Mesenchymal stem cell (in vitro differentiated cells and primary cell): ENCODE data around the gene PSME1.

Experiments used
- DNase-seq: peaks from one replicate; pipeline ENCODE4 v3.0.0-alpha.2; 2013
- H2AFZ ChIP-seq: one replicate; pipeline ENCODE4 v1.6.1; 2013; ENCODE audit warnings: low read depth, mild to moderate bottlenecking, control low read depth, inconsistent platforms, low read length, moderate library complexity
- H2AK5ac ChIP-seq: 2 replicates; pipeline ENCODE4 v1.6.1; 2013; ENCODE audit warnings: low read length, moderate library complexity, mild to moderate bottlenecking, inconsistent platforms; ENCODE audit not compliant: severe bottlenecking
- H2BK120ac ChIP-seq: one replicate; pipeline ENCODE4 v1.6.1; 2013; ENCODE audit warnings: low read depth, mild to moderate bottlenecking, inconsistent platforms, low read length, moderate library complexity
- H2BK12ac ChIP-seq, 2 experiments: one replicate each; pipeline ENCODE4 v1.6.1; 2013; ENCODE audit warnings: inconsistent platforms in 2 of 2, low read length in 2 of 2, mild to moderate bottlenecking in 2 of 2, moderate library complexity in 2 of 2, control low read depth in 1 of 2
- H2BK15ac ChIP-seq: one replicate; pipeline ENCODE4 v1.6.1; 2013; ENCODE audit warnings: mild to moderate bottlenecking, low read depth, inconsistent platforms; ENCODE audit not compliant: poor library complexity, severe bottlenecking
- H2BK5ac ChIP-seq: 2 replicates; pipeline ENCODE4 v1.6.1; 2013; ENCODE audit warnings: low read depth, mild to moderate bottlenecking, low read length, control low read depth, inconsistent platforms; ENCODE audit not compliant: poor library complexity, severe bottlenecking
- H3K14ac ChIP-seq, 2 experiments: one replicate each; pipeline ENCODE4 v1.6.1; 2013; ENCODE audit warnings: inconsistent platforms in 2 of 2, low read length in 2 of 2, control low read depth in 1 of 2, mild to moderate bottlenecking in 1 of 2, moderate library complexity in 1 of 2
- H3K18ac ChIP-seq, 2 experiments: one replicate each; pipeline ENCODE4 v1.6.1; 2013; ENCODE audit warnings: inconsistent platforms in 2 of 2, low read length in 2 of 2, control low read depth in 1 of 2, low read depth in 1 of 2, mild to moderate bottlenecking in 1 of 2
- H3K23ac ChIP-seq, 2 experiments: one replicate each; pipeline ENCODE4 v1.6.1; 2013; ENCODE audit warnings: inconsistent platforms in 2 of 2, low read length in 2 of 2, mild to moderate bottlenecking in 2 of 2, moderate library complexity in 2 of 2, control low read depth in 1 of 2
- H3K27ac ChIP-seq: 2 replicates; pipeline ENCODE4 v1.5.1; 2013; ENCODE audit warnings: mild to moderate bottlenecking, moderate library complexity, low read length, control low read depth, inconsistent platforms; ENCODE audit not compliant: poor library complexity, severe bottlenecking
- H3K27me3 ChIP-seq, 2 experiments: 2 replicates each; pipeline versions ENCODE4 v1.6.1 to v1.7.0; 2013; ENCODE audit warnings: low read length in 2 of 2, mild to moderate bottlenecking in 2 of 2, moderate library complexity in 2 of 2, control low read depth in 1 of 2, inconsistent platforms in 1 of 2; ENCODE audit not compliant: control insufficient read depth in 1 of 2, insufficient read depth in 1 of 2
- H3K36me3 ChIP-seq, 2 experiments: 2 replicates each; pipeline versions ENCODE4 v1.6.1 to v1.7.0; 2013; ENCODE audit warnings: low read length in 2 of 2, control low read depth in 1 of 2, inconsistent platforms in 1 of 2, low read depth in 1 of 2, mild to moderate bottlenecking in 1 of 2; ENCODE audit not compliant: insufficient read depth in 2 of 2, control insufficient read depth in 1 of 2
- H3K4ac ChIP-seq, 2 experiments: one replicate each; pipeline ENCODE4 v1.6.1; 2013; ENCODE audit warnings: inconsistent platforms in 2 of 2, low read length in 2 of 2, mild to moderate bottlenecking in 2 of 2, moderate library complexity in 2 of 2, control low read depth in 1 of 2, low read depth in 1 of 2
- H3K4me1 ChIP-seq: 2 replicates; pipeline ENCODE4 v1.6.1; 2013; ENCODE audit warnings: low read depth, low read length, control low read depth; ENCODE audit not compliant: control insufficient read depth, insufficient read depth
- H3K4me2 ChIP-seq: 2 replicates; pipeline ENCODE4 v1.6.1; 2013; ENCODE audit warnings: low read length, mild to moderate bottlenecking, inconsistent platforms; ENCODE audit not compliant: poor library complexity, severe bottlenecking
- H3K4me3 ChIP-seq, 2 experiments: 2 replicates each; pipeline versions ENCODE4 v1.5.1 to v1.7.0; 2013; ENCODE audit warnings: low read length in 2 of 2, mild to moderate bottlenecking in 2 of 2, control low read depth in 1 of 2, low read depth in 1 of 2; ENCODE audit not compliant: insufficient read depth in 1 of 2
- H3K79me1 ChIP-seq: replicated peaks from 2 replicates; pipeline ENCODE4 v1.6.1; 2013; ENCODE audit warnings: mild to moderate bottlenecking, control low read depth, low read length, inconsistent platforms; ENCODE audit not compliant: poor library complexity, severe bottlenecking
- H3K9ac ChIP-seq: 2 replicates; pipeline ENCODE4 v1.7.0; 2013; ENCODE audit warnings: mild to moderate bottlenecking, low read length, moderate library complexity
- H3K9me3 ChIP-seq: 2 replicates; pipeline ENCODE4 v1.7.0; 2013; ENCODE audit warnings: mild to moderate bottlenecking, low read length; ENCODE audit not compliant: control insufficient read depth
- H4K8ac ChIP-seq: one replicate; pipeline ENCODE4 v1.6.1; 2013; ENCODE audit warnings: inconsistent platforms, mild to moderate bottlenecking, low read length, moderate library complexity
- H4K91ac ChIP-seq: one replicate; pipeline ENCODE4 v1.6.1; 2013; ENCODE audit warnings: mild to moderate bottlenecking, low read length, inconsistent platforms
- WGBS: methylation state at CpG from one replicate; pipeline ENCODE4 v1.1.7; 2013; ENCODE audit warnings: mixed read lengths; 5-methylcytosine and 5-hydroxymethylcytosine counted together

PSME1 gene

GRCh38 chr14:24096545-24097181, 39.3 kb upstream of the PSME1 start:
- Histone ChIP-seq H3K23ac (no peak overlapping the region), H3K4me1 (peaks cover 14% of the 10 kb centered on the region), H3K79me1 (peaks cover 11% of the 10 kb centered on the region), H3K9ac (no peak overlapping the region), H3K18ac (no peak overlapping the region), H3K27me3 (no peaks in the 10 kb centered on the region), H2AFZ (no peak overlapping the region), H4K91ac (no peak overlapping the region), H3K14ac (no peak overlapping the region), H3K4me2 (no peak overlapping the region), H3K4ac (no peak overlapping the region), H2AK5ac (no peak overlapping the region), H2BK5ac (no peak overlapping the region), H2BK120ac (no peak overlapping the region), H2BK15ac (no peak overlapping the region), H3K27ac (no peak overlapping the region), H3K36me3 (peaks cover 10 to 25% of the 10 kb centered on the region in 2 experiments), H3K9me3 (no peaks in the 10 kb centered on the region), H3K4me3 (no peak overlapping the region), H2BK12ac (no peak overlapping the region), H4K8ac (no peak overlapping the region)
- 97% methylated on average over 8 of the region's 8 CpGs for WGBS
- DNase-seq = no peak

GRCh38 chr14:24098229-24098926, 37.6 kb upstream of the PSME1 start:
- Histone ChIP-seq H2BK12ac (no peak overlapping the region), H2BK120ac (no peak overlapping the region), H3K27ac (no peak overlapping the region), H3K27me3 (no peaks in the 10 kb centered on the region), H3K4me1 (peaks cover 14% of the 10 kb centered on the region), H3K36me3 (peaks cover 15 to 32% of the 10 kb centered on the region in 2 experiments), H3K9ac (no peak overlapping the region), H3K23ac (no peak overlapping the region), H3K4me2 (no peak overlapping the region), H2AK5ac (no peak overlapping the region), H3K79me1 (peaks cover 11% of the 10 kb centered on the region), H3K4me3 (no peak overlapping the region), H4K91ac (no peak overlapping the region), H3K4ac (no peak overlapping the region), H2BK15ac (no peak overlapping the region), H4K8ac (no peak overlapping the region), H2AFZ (no peak overlapping the region), H3K9me3 (no peaks in the 10 kb centered on the region), H3K18ac (no peak overlapping the region), H3K14ac (no peak overlapping the region), H2BK5ac (no peak overlapping the region)
- no peak for DNase-seq
- WGBS = 95% methylated on average over 16 of the region's 16 CpGs

- Histone ChIP-seq H2BK12ac (no peak overlapping the region), H3K18ac (no peak overlapping the region), H2BK5ac (no peak overlapping the region), H2BK15ac (no peak overlapping the region), H2AK5ac (no peak overlapping the region), H3K4me1 (peaks cover 10% of the 10 kb centered on the region), H2AFZ (no peak overlapping the region), H3K14ac (no peak overlapping the region), H3K23ac (no peak overlapping the region), H4K91ac (peak overlapping the region; percentile 1), H3K36me3 (peaks cover 20 to 37% of the 10 kb centered on the region in 2 experiments), H3K27me3 (no peaks in the 10 kb centered on the region), H2BK120ac (no peak overlapping the region), H3K27ac (no peak overlapping the region), H3K9ac (no peak overlapping the region), H3K4ac (no peak overlapping the region), H3K79me1 (peaks cover 11% of the 10 kb centered on the region), H3K4me3 (no peak overlapping the region), H3K9me3 (no peaks in the 10 kb centered on the region), H4K8ac (no peak overlapping the region), H3K4me2 (no peak overlapping the region)
- no peak for DNase-seq
- 97% methylated on average over 17 of the region's 17 CpGs for WGBS
Observed at GRCh38 chr14:24098927-24099813, 36.8 kb upstream of the PSME1 start.
